ENCODE results near the gene SLC9A8. TPM values are rescaled to one million over a fixed set of nuclear protein-coding genes. Genes with fewer than 3 reads are reported as not detected.
A peak's percentile ranks its signal among the peaks of the same experiment; 100 is the strongest.
"Not testable (repeated sequence)": the region's sequence is repeated elsewhere in the genome, so short reads cannot be mapped to it uniquely, and the experiment has no call there.

The SLC9A8 gene
- total RNA-seq, 4 donors from 2014 or later = 8.2 to 17.3 (median 12.1) TPM

DNA sequence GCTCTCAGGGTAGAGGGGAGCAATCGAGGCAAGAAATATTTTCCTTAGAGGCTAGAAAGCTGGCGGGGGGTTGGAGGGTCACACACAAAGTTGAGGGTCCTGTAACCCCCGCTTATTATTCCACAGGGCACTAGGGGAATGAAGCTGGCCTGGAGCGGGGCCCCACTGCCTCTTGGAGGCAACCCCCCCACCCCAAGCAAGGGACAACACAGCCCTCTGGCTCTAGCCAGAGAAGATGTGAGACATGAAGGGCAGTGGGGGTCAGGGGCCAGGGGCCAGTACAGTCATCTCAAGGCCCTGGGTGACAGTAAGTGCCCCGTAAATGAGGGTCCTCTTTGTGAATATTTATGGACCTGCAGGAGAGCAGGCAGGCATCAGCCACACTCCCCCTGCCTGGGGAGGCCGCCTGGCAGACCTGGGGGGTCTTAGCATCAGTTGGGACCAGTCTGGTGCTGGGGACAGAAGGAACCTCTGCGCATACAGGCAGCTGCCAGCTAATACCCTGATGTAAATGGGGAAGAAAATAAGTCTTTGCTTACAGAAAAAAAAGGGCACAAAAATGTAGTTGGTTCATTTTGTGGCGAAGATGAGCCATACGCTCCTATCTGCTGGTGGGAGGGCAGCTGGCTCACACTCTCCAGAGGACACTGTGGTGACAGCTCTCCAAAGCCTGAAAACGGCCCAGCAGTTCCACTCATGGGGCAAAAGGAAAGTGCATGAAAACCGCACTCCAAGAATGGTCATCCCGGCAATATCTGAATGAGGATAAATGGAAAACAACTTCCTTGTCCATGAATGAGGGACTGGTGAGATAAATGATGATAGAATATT is 80.8 kb downstream of the SLC9A8 start:
- H3K4me3 ChIP-seq = no peak overlapping the region
- 59 to 65% methylated on average over 12 of the region's 12 CpGs for WGBS, 2 donors
- H3K27me3 ChIP-seq = no peaks in the 10 kb centered on the region
- peaks cover 0 to 10% (median 0%) of the 10 kb centered on the region in 3 donors for H3K36me3 ChIP-seq
- no peak for DNase-seq (ENCODE audit: low spot score in 2 of 2)
- H3K9me3 ChIP-seq = no peaks in the 10 kb centered on the region
- H3K4me1 ChIP-seq = peaks cover 0 to 54% (median 16%) of the 10 kb centered on the region in 4 donors
- TF ChIP-seq POLR2A (IDR thresholded peaks at IDR 0.05) (no peak), EP300 (IDR thresholded peaks at IDR 0.05) (no peak)
- TF ChIP-seq, protein P1, sequence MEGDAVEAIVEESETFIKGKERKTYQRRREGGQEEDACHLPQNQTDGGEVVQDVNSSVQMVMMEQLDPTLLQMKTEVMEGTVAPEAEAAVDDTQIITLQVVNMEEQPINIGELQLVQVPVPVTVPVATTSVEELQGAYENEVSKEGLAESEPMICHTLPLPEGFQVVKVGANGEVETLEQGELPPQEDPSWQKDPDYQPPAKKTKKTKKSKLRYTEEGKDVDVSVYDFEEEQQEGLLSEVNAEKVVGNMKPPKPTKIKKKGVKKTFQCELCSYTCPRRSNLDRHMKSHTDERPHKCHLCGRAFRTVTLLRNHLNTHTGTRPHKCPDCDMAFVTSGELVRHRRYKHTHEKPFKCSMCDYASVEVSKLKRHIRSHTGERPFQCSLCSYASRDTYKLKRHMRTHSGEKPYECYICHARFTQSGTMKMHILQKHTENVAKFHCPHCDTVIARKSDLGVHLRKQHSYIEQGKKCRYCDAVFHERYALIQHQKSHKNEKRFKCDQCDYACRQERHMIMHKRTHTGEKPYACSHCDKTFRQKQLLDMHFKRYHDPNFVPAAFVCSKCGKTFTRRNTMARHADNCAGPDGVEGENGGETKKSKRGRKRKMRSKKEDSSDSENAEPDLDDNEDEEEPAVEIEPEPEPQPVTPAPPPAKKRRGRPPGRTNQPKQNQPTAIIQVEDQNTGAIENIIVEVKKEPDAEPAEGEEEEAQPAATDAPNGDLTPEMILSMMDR (IDR thresholded peaks at IDR 0.05) = no peak
- peak overlapping the region in 1 of 4 donors; percentile 21 for H3K27ac ChIP-seq

DNA sequence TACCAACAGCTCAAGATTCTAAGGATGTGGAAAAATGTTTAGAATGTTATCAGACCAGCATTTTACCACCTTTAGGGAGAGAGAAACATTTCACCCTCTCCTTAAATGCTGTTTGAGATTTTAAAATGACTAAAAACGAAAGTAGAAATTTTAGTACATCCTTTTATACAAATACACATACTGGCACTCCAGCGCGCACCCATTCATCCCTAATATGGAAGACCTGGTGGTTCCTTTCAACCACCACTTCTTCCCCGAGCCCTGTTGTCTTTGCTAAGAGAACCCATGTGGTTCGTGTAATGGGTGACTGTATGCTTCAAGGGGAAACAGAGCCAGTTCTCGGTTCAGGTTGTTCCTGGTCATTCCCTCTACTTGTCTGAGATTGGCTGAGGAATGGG is 81.4 kb downstream of the SLC9A8 start:
- Histone ChIP-seq H3K9me3 (no peaks in the 10 kb centered on the region), H3K27ac (no peak overlapping the region), H3K4me1 (peaks cover 0 to 48% (median 14%) of the 10 kb centered on the region in 4 donors), H3K4me3 (no peak overlapping the region), H3K27me3 (no peaks in the 10 kb centered on the region), H3K36me3 (peaks cover 0 to 4% (median 0%) of the 10 kb centered on the region in 3 donors)
- no peak for TF ChIP-seq EP300 (IDR thresholded peaks at IDR 0.05)
- TF ChIP-seq POLR2A (IDR thresholded peaks at IDR 0.05) = no peak
- TF ChIP-seq, protein P1 (IDR thresholded peaks at IDR 0.05) = no peak
- no peak for DNase-seq (ENCODE audit: low spot score in 2 of 2)
- 75 to 81% methylated on average over 6 of the region's 6 CpGs for WGBS, 2 donors

DNA sequence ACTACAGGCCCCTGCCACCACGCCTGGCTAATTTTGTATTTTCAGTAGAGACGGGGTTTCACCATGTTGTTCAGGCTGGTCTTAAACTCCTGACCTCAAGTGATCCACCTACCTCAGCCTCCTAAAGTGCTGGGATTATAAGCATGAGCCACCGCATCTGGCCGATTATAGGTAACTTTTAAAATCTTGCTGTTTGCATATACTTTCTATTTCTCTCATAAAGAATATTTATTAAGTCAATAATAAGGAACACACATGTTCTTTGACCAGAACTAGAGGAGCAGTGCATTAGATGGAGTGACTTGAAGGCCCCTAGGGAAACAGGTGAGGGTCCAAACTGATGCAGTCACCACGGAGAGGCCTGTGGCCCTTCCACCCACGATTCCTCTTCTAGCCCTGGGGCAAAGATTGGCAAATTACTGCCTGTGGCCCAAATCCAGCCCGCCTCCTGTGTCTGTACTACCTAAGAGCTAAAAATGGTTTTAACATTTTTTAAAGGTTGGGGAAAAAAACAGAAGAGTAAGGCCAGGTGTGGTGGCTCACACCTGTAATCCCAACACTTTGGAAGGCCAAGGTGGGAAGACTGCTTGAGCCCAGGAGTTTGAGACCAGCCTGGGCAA is 83.0 kb downstream of the SLC9A8 start:
- DNase-seq (ENCODE audit: low spot score in 2 of 2); H3K4me3 ChIP-seq; H3K27ac ChIP-seq; H3K27me3 ChIP-seq; H3K9me3 ChIP-seq; H3K36me3 ChIP-seq: not testable (repeated sequence)
- WGBS, 2 donors = 90% methylated on average over 7 of the region's 7 CpGs
- H3K4me1 ChIP-seq = peaks cover 0 to 33% (median 7%) of the 10 kb centered on the region in 4 donors

DNA sequence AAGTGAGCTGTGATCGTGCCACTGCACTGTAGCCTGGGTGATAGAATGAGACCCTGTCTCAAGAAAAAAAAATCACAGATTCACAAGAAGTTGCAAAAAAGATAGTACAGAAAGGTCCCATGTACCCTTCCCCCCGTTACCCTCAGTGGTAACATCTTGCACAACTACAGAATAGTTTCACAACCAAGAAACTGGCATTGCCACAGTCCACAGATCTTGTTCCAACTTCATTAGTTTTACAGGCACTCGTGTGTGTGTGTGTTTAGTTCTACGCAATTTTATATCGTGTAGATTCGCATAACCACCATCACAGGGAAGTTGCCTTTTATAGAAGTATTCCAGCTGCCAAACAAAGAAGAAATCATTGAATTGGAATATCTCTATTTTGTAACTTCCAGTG is 83.6 kb downstream of the SLC9A8 start:
- Histone ChIP-seq H3K4me1 (peaks cover 0 to 26% (median 4%) of the 10 kb centered on the region in 4 donors), H3K27ac (no peak overlapping the region), H3K27me3 (no peaks in the 10 kb centered on the region), H3K4me3 (no peak overlapping the region), H3K9me3 (no peaks in the 10 kb centered on the region), H3K36me3 (peaks cover 0 to 3% (median 0%) of the 10 kb centered on the region in 3 donors)
- no peak for TF ChIP-seq POLR2A (IDR thresholded peaks at IDR 0.05)
- TF ChIP-seq EP300 (IDR thresholded peaks at IDR 0.05) = peak in 1 of 2 donors; percentile 59
- DNase-seq (ENCODE audit: low spot score in 2 of 2) = no peak
- WGBS, 2 donors = 70 to 87% methylated on average over 6 of the region's 6 CpGs

DNA sequence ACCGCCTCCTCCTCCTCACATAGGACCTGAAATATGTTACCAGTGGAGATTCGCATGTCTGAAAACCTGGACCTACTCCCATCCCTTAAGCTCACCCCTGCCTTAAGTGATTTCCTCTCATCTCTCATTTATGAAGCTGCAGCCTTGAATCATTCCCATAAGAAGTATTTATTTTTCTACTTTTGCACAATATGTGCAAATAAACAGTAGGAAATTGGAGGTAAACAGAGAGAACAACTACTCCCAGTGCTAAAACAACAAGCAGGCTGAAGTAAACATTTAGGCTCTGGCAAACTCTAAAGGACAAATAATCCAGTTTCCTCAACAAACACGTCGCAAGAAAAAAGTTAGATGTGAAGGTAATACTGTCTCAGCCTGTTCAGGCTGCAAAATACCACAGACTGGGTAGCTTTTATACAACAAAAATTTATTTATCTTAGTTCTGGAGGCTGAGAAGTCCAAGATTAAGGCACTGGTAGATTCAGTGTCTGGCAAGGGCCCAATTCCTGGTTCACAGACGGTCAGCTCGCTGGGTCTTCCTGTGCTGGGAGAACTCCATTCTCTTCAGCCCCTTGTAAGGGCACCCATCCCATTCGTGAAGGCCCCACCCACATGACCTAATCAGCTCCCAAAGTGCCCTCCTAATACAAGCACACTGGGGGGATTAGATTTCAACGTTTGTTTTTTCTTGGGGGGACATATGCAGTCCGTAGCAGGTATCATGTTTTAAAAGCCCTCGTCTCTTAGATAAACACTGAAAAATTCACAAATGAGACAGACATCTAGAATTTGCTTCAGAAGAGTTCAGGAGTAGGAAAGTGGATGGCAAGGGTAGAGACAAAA is 87.1 kb downstream of the SLC9A8 start:
- 61 to 70% methylated on average over 10 of the region's 10 CpGs for WGBS, 2 donors
- DNase-seq (ENCODE audit: low spot score in 2 of 2) = no peak
- Histone ChIP-seq H3K27ac (no peak overlapping the region), H3K27me3 (no peaks in the 10 kb centered on the region), H3K9me3 (no peaks in the 10 kb centered on the region), H3K36me3 (peaks cover 0 to 35% (median 0%) of the 10 kb centered on the region in 3 donors), H3K4me3 (no peak overlapping the region), H3K4me1 (no peaks in the 10 kb centered on the region)
- no peak for TF ChIP-seq POLR2A (IDR thresholded peaks at IDR 0.05)
- TF ChIP-seq EP300 (IDR thresholded peaks at IDR 0.05) = no peak

DNA sequence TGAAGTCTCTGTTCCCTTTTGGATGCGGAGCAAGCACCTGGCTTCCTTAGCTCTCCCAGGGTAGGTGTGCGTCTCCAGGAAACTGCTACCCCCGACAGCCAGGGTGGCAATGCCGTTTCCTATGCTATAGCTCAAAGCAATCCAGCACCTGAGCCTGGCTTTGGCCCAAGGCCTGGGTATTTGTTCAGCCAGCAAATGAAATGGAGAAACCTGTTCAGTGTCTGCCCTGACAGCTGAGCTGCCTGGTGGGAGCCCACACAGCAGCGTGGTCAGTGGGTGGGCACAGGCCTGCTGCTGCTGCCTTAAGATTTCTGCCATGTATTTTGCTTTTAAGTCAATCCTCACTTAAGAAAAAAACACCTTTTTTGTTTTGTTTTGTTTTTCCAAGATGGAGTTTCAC is 89.0 kb downstream of the SLC9A8 start:
- no peak overlapping the region for H3K27ac ChIP-seq
- WGBS, 2 donors = 83 to 93% methylated on average over 5 of the region's 5 CpGs
- TF ChIP-seq POLR2A (IDR thresholded peaks at IDR 0.05) (no peak), EP300 (IDR thresholded peaks at IDR 0.05) (no peak)
- TF ChIP-seq, protein P1 (IDR thresholded peaks at IDR 0.05) = no peak
- H3K27me3 ChIP-seq = no peaks in the 10 kb centered on the region
- H3K4me3 ChIP-seq = no peak overlapping the region
- H3K36me3 ChIP-seq = peaks cover 0 to 53% (median 0%) of the 10 kb centered on the region in 3 donors
- no peaks in the 10 kb centered on the region for H3K4me1 ChIP-seq
- H3K9me3 ChIP-seq = no peaks in the 10 kb centered on the region
- no peak for DNase-seq (ENCODE audit: low spot score in 2 of 2)

Measured in tibial nerve (tissue), 4 donors.